A673 (cell line): ENCODE measurements around the gene UFSP2.

ENCODE experiments used
- CTCF ChIP-seq: fragments of 300-800, 200-600 bp; sonication (generic); conservative IDR thresholded peaks from 2 replicates; pipeline ENCODE4 v1.5.1; 2017; ENCODE audit warnings: low read depth, mild to moderate bottlenecking, antibody characterized with exemption, low read length, moderate library complexity, mixed read lengths
- EZH2 ChIP-seq: fragments of 200-600 bp; sonication (generic); IDR thresholded peaks from 2 replicates; pipeline ENCODE4 v1.6.1; 2017; ENCODE audit warnings: borderline replicate concordance, low read depth, mild to moderate bottlenecking, mixed read lengths, antibody characterized with exemption, low read length; ENCODE audit not compliant: poor library complexity, severe bottlenecking

GRCh38 chr4:185469580-185470154 lies 43.9 kb upstream of the UFSP2 start:
- TF ChIP-seq EZH2 (no peak), CTCF (no peak)
